ENCODE data around the gene SLC22A4. TPM values are rescaled to one million over a fixed set of nuclear protein-coding genes. Genes with fewer than 3 reads are reported as not detected.

Gene SLC22A4
- 10 to 100 TPM in 1 of 3 donors, 1 to 10 TPM in 2; 2.7 to 13.4 (median 3.6) TPM for total RNA-seq
- long read RNA-seq, donor 1, partial matches to known transcripts: 1 of 8 reads
- long read RNA-seq, donor 1, other reads (novel, unspliced or antisense): 3 of 8 reads
- long read RNA-seq, donor 2, partial matches to known transcripts: 0 of 6 reads
- long read RNA-seq, donor 2, other reads (novel, unspliced or antisense): 4 of 6 reads

- peaks cover 17% of the 10 kb centered on the region for H3K4me1 ChIP-seq (ENCODE audit: low read depth)
- DNase-seq (peak; percentile 86 to 93 (median 91)), ATAC-seq (peak; percentile 85)
- no peaks in the 10 kb centered on the region for H3K36me3 ChIP-seq (ENCODE audit: low read depth)
- H3K9me3 ChIP-seq: no peaks in the 10 kb centered on the region
- peak within 1 kb of the TSS; percentile 32 for H3K4me3 ChIP-seq
- intact Hi-C loops (cut with DNase I, micrococcal nuclease): no loop called here
- TF ChIP-seq CTCF (IDR thresholded peaks at IDR 0.05): no peak
Observed at GRCh38 chr5:132293992-132294727, at the start of gene SLC22A4. Gene SLC22A4 (plus strand): TSS chr5:132294394. CDS start chr5:132294617, 223 bp downstream.

- intact Hi-C loops (cut with DNase I, micrococcal nuclease): no loop called here
- DNase-seq (no peak), ATAC-seq (peak; percentile 82)
- Histone ChIP-seq H3K36me3 (ENCODE audit: low read depth) (no peaks in the 10 kb centered on the region), H3K4me3 (no peak overlapping the region), H3K4me1 (ENCODE audit: low read depth) (peaks cover 5% of the 10 kb centered on the region), H3K9me3 (no peaks in the 10 kb centered on the region)
- no peak for TF ChIP-seq CTCF (IDR thresholded peaks at IDR 0.05)
Observed at GRCh38 chr5:132245593-132245992, 48.6 kb upstream of the SLC22A4 start.

- no peaks in the 10 kb centered on the region for H3K36me3 ChIP-seq (ENCODE audit: low read depth)
- H3K4me1 ChIP-seq (ENCODE audit: low read depth): peaks cover 5% of the 10 kb centered on the region
- H3K4me3 ChIP-seq: no peak overlapping the region
- TF ChIP-seq CTCF (IDR thresholded peaks at IDR 0.05): no peak
- intact Hi-C loops (cut with DNase I, micrococcal nuclease): no loop called here
- DNase-seq (no peak), ATAC-seq (no peak)
- H3K9me3 ChIP-seq: no peaks in the 10 kb centered on the region
Observed at GRCh38 chr5:132246806-132247205, 47.4 kb upstream of the SLC22A4 start.

- ATAC-seq (no peak), DNase-seq (no peak)
- H3K4me3 ChIP-seq: no peak overlapping the region
- H3K4me1 ChIP-seq (ENCODE audit: low read depth): peaks cover 5% of the 10 kb centered on the region
- no peaks in the 10 kb centered on the region for H3K9me3 ChIP-seq
- no peak for TF ChIP-seq CTCF (IDR thresholded peaks at IDR 0.05)
- no peaks in the 10 kb centered on the region for H3K36me3 ChIP-seq (ENCODE audit: low read depth)
- intact Hi-C loops (cut with DNase I, micrococcal nuclease): no loop called here
Observed at GRCh38 chr5:132250547-132250946, 43.6 kb upstream of the SLC22A4 start.

GRCh38 chr5:132251220-132251725 lies 42.9 kb upstream of the SLC22A4 start:
- ATAC-seq (no peak), DNase-seq (no peak)
- intact Hi-C loops (cut with DNase I, micrococcal nuclease): no loop called here
- Histone ChIP-seq H3K4me3 (no peak overlapping the region), H3K36me3 (ENCODE audit: low read depth) (no peaks in the 10 kb centered on the region), H3K9me3 (no peaks in the 10 kb centered on the region), H3K4me1 (ENCODE audit: low read depth) (no peaks in the 10 kb centered on the region)
- no peak for TF ChIP-seq CTCF (IDR thresholded peaks at IDR 0.05)

Data from mucosa of descending colon (tissue), 3 donors.